ENCODE data around the gene HSPBP1. TPM values are rescaled to one million over a fixed set of nuclear protein-coding genes. Genes with fewer than 3 reads are reported as not detected.
A peak's percentile ranks its signal among the peaks of the same experiment; 100 is the strongest.

Gene HSPBP1
- total RNA-seq, 1 donor from 2014 or later, result 23.5 TPM

GRCh38 chr19:55273978-55274707 lies 5.8 kb downstream of the HSPBP1 start:
- no peak for DNase-seq

DNA sequence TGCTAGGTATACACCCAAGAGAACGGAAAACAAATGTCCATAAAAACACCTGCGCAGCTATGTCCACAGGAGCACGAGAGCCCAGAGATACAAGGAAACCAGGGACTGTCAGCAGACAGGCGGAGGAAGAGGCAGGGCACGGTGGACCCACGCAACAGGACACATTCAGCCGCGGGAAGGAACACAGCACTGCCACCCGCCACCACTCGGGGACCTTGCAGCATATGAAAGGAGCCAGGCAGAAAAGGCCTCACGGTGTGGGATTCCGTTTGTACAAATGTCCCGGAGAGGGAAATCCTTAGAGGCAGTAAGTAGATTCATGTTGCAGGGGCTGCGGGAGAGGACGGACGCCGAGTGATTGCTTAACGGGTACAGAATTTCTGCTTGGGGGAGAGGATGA lies 7.8 kb downstream of the HSPBP1 start:
- DNase-seq, result no peak

DNA sequence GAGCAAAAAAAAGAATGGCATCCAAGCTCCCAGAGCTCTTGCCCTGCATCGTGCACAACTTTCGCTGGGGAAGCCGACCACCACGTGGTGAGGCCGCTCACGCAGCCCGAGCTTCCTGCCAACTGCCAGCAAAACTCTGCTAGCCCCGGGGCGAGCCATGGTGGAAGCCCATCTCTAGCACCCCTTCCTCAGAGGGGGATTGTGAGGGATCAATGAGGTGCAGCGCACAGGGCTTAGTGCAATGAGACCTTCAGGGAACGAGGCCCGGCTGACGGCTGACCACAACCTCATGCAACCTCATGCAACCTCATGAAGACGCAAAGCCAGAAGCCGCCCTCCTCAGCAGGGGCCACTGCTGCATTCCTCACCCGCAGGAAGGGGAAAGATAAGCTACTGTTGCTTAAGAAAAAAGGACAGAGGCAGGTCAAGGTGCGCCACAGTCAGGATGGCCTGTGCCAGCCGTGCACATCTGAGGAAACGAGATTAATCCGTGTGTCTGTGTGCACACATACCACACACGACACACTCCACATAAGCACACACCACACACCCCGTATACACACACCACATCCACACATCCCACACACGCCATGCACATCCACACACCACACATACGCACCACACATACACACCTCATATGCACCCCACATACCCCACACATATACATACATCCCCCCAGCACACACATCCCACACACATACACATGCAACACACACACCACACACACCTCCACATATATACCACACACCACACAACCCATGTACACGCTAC lies 9.6 kb downstream of the HSPBP1 start:
- no peak for DNase-seq

GRCh38 chr19:55269299-55269698 lies 10.6 kb downstream of the HSPBP1 start:
- DNase-seq, result no peak

DNA sequence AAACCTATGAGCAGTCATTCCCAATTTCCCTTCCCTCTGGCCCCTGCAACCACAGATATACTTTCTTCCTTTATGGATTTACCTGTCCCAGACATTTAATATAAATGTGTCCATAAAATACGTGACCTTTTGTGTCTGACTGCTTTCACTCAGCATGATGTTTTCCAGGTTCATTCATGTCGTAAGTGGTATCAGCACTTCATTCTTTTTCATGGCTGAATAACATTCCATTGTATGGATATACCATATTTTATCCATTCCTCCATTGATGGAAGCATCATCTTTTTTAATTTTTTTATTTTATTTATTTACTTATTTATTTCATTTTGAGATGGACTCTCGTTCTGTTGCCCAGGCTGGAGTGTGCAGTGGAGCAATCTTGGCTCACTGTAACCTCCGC lies 13.1 kb downstream of the HSPBP1 start:
- DNase-seq, result no peak

DNA sequence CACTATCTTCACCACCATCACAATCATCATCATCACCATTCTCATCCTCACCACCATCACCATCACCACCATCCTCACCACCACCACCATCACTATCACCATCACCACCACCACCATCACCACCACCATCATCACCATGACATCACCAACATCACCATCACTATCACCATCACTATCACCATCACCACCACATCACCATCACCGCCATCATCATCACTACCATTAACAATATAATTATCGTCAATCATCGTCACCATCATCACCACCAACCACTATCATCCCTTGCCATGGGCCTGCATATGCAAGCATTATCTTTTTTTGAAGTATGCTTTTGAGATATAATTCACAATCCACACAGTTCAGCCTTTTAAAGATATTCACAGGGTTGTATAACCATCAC lies 13.5 kb downstream of the HSPBP1 start:
- no peak for DNase-seq

DNA sequence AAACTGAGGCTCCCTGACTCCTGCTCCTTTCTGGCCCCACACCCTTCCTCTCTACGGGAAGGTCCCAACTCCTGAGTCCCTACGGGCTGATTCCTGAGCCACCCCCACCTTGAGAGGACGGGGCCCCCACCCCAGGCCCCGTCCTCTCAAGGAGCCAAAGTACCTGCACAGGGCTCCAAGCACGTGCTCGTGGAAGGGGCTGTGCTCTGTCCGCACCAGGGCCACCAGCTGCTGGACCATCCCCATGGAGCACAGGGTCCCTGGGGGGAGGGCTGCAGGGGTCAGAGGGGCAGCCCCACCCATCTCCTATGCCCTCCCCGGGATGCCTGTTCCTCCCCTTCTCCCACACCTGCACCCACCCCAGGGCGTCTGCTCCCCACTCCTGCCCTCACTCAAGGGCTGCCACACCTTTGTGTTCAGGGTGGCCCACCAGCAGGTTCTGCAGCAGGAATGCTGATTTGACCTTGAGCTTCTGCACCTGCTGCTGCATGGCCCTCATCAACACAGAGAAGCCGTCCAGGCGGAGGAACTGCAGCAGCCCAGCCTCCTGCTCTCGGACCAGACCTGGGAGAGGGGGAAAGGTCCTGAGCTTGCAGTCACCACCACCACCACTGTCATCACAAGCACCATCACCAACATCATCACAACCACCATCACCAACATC lies 14.1 kb downstream of the HSPBP1 start:
- DNase-seq, result no peak

- no peak for DNase-seq
These were observed 14.7 kb downstream of the HSPBP1 start for GRCh38 chr19:55265173-55265572.

DNA sequence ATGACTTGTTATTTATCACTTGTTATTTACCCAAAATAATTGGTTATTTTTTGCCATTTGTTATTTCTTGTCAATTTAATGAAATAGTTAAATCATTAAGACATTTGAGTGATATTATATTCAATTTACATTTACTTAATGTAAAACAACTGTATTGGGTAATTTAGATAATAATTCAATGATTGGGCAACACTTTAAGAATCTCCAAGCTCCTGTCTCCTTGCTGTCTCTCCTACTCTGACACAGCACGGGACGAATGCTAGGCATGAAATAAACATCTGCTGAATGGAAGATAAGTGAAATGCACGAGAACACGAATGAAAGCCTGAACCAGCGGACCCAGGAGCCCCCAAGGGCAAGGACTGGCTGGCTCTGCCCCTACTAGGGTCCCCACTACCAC lies 15.4 kb downstream of the HSPBP1 start:
- no peak for DNase-seq

GRCh38 chr19:55262359-55262758 lies 17.6 kb downstream of the HSPBP1 start:
- no peak for DNase-seq

GRCh38 chr19:55261671-55262126 lies 18.2 kb downstream of the HSPBP1 start:
- no peak for DNase-seq

DNA sequence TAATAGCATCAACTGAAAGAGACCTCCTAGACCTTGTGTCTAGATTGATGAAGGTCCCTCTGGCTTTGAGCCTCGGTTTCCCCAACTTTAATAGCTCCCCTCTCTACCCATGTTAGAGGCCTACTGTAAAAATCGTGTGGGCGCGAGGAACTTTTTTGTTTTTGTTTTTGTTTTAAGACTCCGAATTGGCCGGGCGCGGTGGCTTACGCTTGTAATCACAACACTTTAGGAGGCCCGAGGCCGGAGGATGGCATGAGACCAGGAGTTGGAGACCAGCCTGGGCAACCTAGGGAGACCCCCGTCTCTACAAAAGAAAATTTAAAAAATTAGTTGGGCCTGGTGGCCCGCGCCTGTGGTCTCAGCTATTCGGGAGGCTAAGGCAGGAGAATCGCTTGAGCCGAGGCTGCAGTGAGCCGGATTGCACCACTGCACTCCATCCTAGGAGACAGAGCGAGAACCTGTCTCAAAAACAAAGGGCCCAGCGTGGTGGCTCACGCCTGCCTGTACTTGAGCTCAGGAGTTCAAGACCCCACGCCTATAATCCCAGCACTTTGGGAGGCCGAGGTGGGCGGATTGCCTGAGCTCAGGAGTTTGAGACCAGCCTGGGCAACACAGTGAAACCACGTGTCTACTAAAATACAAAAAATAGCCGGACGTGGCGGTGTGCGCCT lies 20.2 kb downstream of the HSPBP1 start:
- DNase-seq, result no peak

GRCh38 chr19:55258828-55259539 lies 20.9 kb downstream of the HSPBP1 start, which contains the start of gene PPP6R1:
PPP6R1 (minus strand) TSS chr19:55259017; CDS start chr19:55247103, 11,914 bp downstream.
- DNase-seq, result peak; percentile 100

- no peak for DNase-seq
These were observed 21.5 kb downstream of the HSPBP1 start for GRCh38 chr19:55258476-55258827.

- peak; percentile 36 for DNase-seq
These were observed 22.2 kb downstream of the HSPBP1 start for GRCh38 chr19:55257461-55258420.

- DNase-seq, result peak; percentile 11
These were observed 23.1 kb downstream of the HSPBP1 start for GRCh38 chr19:55256562-55257460.

DNA sequence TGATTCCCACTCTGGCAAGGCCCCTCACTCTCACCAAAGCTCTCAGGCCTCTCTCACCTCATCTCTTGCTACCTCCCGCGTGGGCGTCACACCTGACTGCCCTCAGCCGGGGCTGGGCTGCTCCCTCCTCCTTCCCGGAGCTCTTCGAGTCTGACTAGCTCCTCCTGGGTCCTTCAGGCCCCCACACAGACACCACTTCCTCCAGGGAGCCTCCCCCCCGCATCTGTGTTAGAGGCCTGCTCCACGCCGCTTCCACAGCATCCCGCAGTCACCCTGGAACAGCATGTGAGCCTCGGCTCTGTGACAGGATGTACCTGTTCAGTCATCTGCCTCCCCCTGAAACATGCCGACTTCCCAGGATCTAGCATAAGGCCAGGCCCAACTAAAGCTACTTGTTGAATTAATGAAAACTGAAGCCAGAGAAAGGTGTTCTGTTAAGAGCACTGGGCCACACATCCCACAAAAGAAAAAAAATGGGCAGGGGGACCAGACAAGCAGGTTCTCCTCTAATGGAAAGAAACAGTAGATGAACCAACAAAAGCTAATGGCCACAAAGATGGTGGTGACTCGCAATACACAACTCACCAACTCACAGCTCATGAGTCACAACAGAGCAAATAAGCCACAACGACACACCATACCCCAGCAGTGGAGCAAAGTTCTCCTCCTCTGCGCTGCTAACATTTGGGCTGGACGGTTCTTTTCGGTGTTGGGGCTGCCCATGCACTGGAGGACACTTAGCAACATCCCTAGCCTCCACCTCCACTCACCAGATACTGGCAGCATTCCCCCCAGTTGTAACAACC lies 24.1 kb downstream of the HSPBP1 start:
- DNase-seq, result peak; percentile 9

DNA sequence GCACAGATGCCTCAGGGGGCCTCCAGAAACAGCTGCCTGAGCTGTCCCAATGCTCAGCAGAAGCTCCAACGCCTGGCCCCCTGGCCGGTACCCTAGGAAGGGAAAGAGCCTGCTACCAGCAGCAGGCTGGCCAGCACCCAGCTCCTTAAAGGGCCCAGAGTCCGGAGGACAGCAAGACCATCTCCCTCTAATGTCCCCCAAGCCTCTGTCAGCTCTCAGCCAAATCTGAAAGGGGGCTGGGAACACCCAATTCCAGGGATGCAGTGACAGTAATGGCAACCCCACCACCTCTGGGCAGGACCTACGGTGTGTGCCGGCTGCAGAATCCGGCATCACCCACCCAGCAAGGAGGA lies 25.3 kb downstream of the HSPBP1 start:
- DNase-seq, result no peak

Data from dermis blood vessel endothelial cell (primary cell).